Measurements from ENCODE around the gene TMEM95.
"Not testable (repeated sequence)": the region's sequence is repeated elsewhere in the genome, so short reads cannot be mapped to it uniquely, and the experiment has no call there.

The TMEM95 gene

DNA sequence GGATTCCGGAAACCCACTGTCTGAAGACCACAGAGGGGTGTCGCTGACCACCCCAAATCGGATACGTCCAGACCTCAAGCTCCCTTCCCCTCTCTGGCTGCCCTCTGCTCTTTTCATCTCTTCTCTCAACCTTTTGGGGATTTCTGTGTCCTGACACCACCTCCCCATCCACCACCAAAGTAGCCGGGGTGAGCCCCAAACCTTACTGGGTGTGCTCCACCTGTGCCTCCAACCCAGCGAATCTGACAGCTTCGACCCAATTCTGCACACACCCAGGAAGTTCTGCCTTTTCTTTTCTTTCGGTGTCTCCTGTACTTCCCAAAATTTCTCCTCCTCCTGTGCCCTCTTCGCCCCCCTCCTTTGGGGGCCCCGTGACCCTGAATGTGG lies 2.5 kb upstream of the TMEM95 start:
- Histone ChIP-seq H3K27ac (ENCODE audit: low read length) (peak overlapping the region; percentile 82), H3K36me3 (ENCODE audit: control insufficient read depth in 1 of 2, insufficient read depth in 2 of 2, low read length in 2 of 2) (peaks cover 0 to 9% of the 10 kb centered on the region in 2 donors), H3K27me3 (ENCODE audit: low read depth, low read length) (no peaks in the 10 kb centered on the region), H3K4me1 (ENCODE audit: control insufficient read depth in 1 of 2, insufficient read depth in 2 of 2, low read length in 2 of 2) (peaks cover 20 to 58% of the 10 kb centered on the region in 2 donors), H3K9me3 (ENCODE audit: control insufficient read depth in 1 of 2, low read length in 2 of 2) (no peaks in the 10 kb centered on the region), H3K4me3 (ENCODE audit: low read depth in 1 of 2, low read length in 2 of 2) (peak overlapping the region; percentile 75 to 82)

DNA sequence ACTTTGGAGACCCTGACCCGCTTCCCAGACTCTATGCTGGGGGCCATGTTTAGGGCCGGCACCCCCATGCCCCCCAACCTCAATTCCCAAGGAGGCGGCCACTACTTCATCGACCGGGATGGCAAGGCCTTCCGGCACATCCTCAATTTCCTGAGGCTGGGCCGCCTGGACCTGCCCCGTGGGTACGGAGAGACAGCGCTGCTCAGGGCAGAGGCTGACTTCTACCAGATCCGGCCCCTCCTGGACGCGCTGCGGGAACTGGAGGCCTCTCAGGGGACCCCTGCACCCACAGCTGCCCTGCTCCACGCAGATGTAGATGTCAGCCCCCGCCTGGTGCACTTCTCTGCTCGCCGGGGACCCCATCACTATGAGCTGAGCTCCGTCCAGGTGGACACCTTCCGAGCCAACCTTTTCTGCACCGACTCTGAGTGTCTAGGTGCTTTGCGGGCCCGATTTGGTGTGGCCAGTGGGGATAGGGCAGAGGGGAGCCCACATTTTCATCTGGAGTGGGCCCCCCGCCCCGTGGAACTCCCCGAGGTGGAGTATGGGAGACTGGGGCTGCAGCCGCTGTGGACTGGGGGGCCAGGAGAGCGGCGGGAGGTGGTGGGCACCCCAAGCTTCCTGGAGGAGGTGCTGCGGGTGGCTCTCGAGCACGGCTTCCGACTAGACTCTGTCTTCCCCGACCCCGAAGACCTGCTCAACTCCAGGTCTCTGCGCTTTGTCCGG lies 1.9 kb upstream of the TMEM95 start:
- H3K27me3 ChIP-seq (ENCODE audit: low read depth, low read length): no peaks in the 10 kb centered on the region
- H3K4me3 ChIP-seq (ENCODE audit: low read depth in 1 of 2, low read length in 2 of 2): peak overlapping the region; percentile 75 to 82
- H3K4me1 ChIP-seq (ENCODE audit: control insufficient read depth in 1 of 2, insufficient read depth in 2 of 2, low read length in 2 of 2): peaks cover 20 to 57% of the 10 kb centered on the region in 2 donors
- H3K27ac ChIP-seq (ENCODE audit: low read length): no peak overlapping the region
- no peaks in the 10 kb centered on the region for H3K9me3 ChIP-seq (ENCODE audit: control insufficient read depth in 1 of 2, low read length in 2 of 2)
- H3K36me3 ChIP-seq (ENCODE audit: control insufficient read depth in 1 of 2, insufficient read depth in 2 of 2, low read length in 2 of 2): peaks cover 0 to 9% of the 10 kb centered on the region in 2 donors

DNA sequence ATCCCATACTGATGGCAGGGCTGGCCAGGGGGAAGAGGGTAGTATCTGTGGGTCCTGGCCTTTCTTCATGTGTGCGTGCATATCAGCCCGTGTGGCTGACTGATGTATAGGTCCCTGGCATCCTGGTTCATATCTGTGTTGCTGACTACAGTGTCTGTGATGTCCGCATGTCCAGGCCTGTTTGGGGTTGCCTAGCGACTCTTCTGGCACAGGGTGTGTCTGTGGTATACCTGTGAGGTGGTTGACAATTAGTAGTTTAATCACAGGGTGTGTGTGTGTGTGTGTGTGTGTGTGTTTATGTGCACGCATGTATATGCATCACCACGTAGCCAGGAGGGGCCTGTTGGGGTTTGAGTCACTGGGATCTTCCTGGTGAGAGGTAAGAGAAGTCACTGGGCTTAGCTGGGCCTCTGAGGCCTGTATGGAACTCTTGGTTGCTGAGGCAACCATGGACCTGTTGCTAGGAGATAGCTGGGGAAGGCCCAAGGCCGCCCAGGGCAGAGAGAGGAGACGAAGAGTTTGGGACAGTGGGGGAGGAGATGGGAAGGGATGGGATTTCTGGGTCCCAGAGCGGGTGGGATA lies 603 bp upstream of the TMEM95 start:
- H3K36me3 ChIP-seq (ENCODE audit: control insufficient read depth in 1 of 2, insufficient read depth in 2 of 2, low read length in 2 of 2): peaks cover 0 to 9% of the 10 kb centered on the region in 2 donors
- H3K9me3 ChIP-seq (ENCODE audit: control insufficient read depth in 1 of 2, low read length in 2 of 2): no peaks in the 10 kb centered on the region
- peaks cover 20 to 50% of the 10 kb centered on the region in 2 donors for H3K4me1 ChIP-seq (ENCODE audit: control insufficient read depth in 1 of 2, insufficient read depth in 2 of 2, low read length in 2 of 2)
- H3K4me3 ChIP-seq (ENCODE audit: low read depth in 1 of 2, low read length in 2 of 2): no peak overlapping the region
- H3K27me3 ChIP-seq (ENCODE audit: low read depth, low read length): no peaks in the 10 kb centered on the region
- no peak overlapping the region for H3K27ac ChIP-seq (ENCODE audit: low read length)

DNA sequence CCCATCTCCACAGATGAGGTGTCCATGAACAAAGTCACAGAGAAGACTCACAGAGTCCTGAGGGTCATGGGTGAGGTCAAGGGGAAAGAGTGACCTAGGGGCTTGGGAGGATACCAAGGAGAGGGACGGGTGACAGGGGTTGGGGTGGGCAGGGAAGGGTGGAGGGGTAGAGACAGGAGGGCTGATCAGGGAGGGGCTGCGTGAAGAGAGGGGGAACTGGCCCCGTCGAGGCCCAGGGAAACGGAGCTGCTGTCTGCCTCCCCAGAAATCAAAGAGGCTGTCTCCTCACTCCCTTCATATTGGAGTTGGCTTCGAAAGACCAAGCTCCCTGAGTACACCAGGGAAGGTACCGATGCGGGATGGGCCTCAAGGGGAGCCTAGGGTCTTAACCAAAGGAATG lies 617 bp downstream of the TMEM95 start:
- no peaks in the 10 kb centered on the region for H3K27me3 ChIP-seq (ENCODE audit: low read depth, low read length)
- no peak overlapping the region for H3K4me3 ChIP-seq (ENCODE audit: low read depth in 1 of 2, low read length in 2 of 2)
- no peaks in the 10 kb centered on the region for H3K9me3 ChIP-seq (ENCODE audit: control insufficient read depth in 1 of 2, low read length in 2 of 2)
- peaks cover 0 to 9% of the 10 kb centered on the region in 2 donors for H3K36me3 ChIP-seq (ENCODE audit: control insufficient read depth in 1 of 2, insufficient read depth in 2 of 2, low read length in 2 of 2)
- H3K27ac ChIP-seq (ENCODE audit: low read length): peak overlapping the region; percentile 34
- H3K4me1 ChIP-seq (ENCODE audit: control insufficient read depth in 1 of 2, insufficient read depth in 2 of 2, low read length in 2 of 2): peaks cover 15 to 43% of the 10 kb centered on the region in 2 donors

GRCh38 chr17:7356072-7356549 lies 1.2 kb downstream of the TMEM95 start:
- Histone ChIP-seq H3K4me1 (ENCODE audit: control insufficient read depth in 1 of 2, insufficient read depth in 2 of 2, low read length in 2 of 2) (peaks cover 15 to 38% of the 10 kb centered on the region in 2 donors), H3K9me3 (ENCODE audit: control insufficient read depth in 1 of 2, low read length in 2 of 2) (no peaks in the 10 kb centered on the region), H3K27ac (ENCODE audit: low read length) (peak overlapping the region; percentile 34), H3K36me3 (ENCODE audit: control insufficient read depth in 1 of 2, insufficient read depth in 2 of 2, low read length in 2 of 2) (peaks cover 0 to 6% of the 10 kb centered on the region in 2 donors), H3K27me3 (ENCODE audit: low read depth, low read length) (no peaks in the 10 kb centered on the region), H3K4me3 (ENCODE audit: low read depth in 1 of 2, low read length in 2 of 2) (no peak overlapping the region)

DNA sequence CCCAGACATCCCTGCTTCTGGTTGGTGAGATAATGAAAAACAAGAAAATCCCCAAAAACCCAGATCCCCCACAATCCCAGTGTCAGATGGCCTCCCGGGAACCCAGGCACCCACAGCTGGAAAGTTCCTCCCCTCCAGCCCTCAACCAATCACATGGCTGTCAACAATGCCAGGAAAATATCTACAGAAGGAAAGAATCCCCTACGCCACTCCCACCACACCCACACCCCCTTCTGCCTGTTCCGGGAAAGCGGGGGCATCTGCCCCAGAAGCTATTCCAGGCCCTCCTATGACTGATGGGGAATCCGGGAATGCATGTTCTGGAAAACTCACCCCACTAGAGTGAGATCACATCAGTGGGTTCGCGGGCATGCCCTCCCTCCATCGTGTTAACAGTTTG lies 1.8 kb downstream of the TMEM95 start:
- Histone ChIP-seq H3K27me3 (ENCODE audit: low read depth, low read length) (no peaks in the 10 kb centered on the region), H3K36me3 (ENCODE audit: control insufficient read depth in 1 of 2, insufficient read depth in 2 of 2, low read length in 2 of 2) (peaks cover 0 to 3% of the 10 kb centered on the region in 2 donors), H3K4me3 (ENCODE audit: low read depth in 1 of 2, low read length in 2 of 2) (no peak overlapping the region), H3K9me3 (ENCODE audit: control insufficient read depth in 1 of 2, low read length in 2 of 2) (no peaks in the 10 kb centered on the region), H3K27ac (ENCODE audit: low read length) (peak overlapping the region; percentile 34), H3K4me1 (ENCODE audit: control insufficient read depth in 1 of 2, insufficient read depth in 2 of 2, low read length in 2 of 2) (peaks cover 15 to 35% of the 10 kb centered on the region in 2 donors)

DNA sequence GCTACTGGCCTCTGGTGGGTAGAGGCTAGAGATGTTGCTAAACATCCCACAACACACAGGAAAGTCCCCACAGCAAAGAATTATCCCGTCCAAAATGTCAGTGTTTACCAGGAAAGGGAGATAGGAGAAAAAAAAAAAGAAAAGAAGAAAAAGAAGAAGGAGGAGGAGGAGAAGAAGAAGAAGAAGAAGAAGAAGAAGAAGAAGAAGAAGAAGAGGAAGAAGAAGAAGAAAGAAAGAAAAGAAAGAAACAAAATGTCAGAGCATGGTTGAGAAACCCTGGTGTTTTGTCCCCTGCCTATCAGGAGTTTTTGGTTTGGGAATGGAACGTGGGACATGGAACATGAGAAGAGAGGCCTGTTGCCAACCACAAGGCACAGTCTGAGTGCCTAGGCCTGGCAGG lies 2.4 kb downstream of the TMEM95 start:
- H3K27ac ChIP-seq (ENCODE audit: low read length): peak overlapping the region; percentile 65
- no peaks in the 10 kb centered on the region for H3K36me3 ChIP-seq (ENCODE audit: control insufficient read depth in 1 of 2, insufficient read depth in 2 of 2, low read length in 2 of 2)
- no peaks in the 10 kb centered on the region for H3K27me3 ChIP-seq (ENCODE audit: low read depth, low read length)
- peaks cover 13 to 33% of the 10 kb centered on the region in 2 donors for H3K4me1 ChIP-seq (ENCODE audit: control insufficient read depth in 1 of 2, insufficient read depth in 2 of 2, low read length in 2 of 2)
- no peaks in the 10 kb centered on the region for H3K9me3 ChIP-seq (ENCODE audit: control insufficient read depth in 1 of 2, low read length in 2 of 2)
- H3K4me3 ChIP-seq (ENCODE audit: low read depth in 1 of 2, low read length in 2 of 2): no peak overlapping the region

GRCh38 chr17:7361906-7362305 lies 7.0 kb downstream of the TMEM95 start:
- no peaks in the 10 kb centered on the region for H3K4me1 ChIP-seq (ENCODE audit: control insufficient read depth in 1 of 2, insufficient read depth in 2 of 2, low read length in 2 of 2)
- no peak overlapping the region for H3K4me3 ChIP-seq (ENCODE audit: low read depth in 1 of 2, low read length in 2 of 2)
- no peak overlapping the region for H3K27ac ChIP-seq (ENCODE audit: low read length)
- H3K27me3 ChIP-seq (ENCODE audit: low read depth, low read length): no peaks in the 10 kb centered on the region
- no peaks in the 10 kb centered on the region for H3K9me3 ChIP-seq (ENCODE audit: control insufficient read depth in 1 of 2, low read length in 2 of 2)
- H3K36me3 ChIP-seq (ENCODE audit: control insufficient read depth in 1 of 2, insufficient read depth in 2 of 2, low read length in 2 of 2): no peaks in the 10 kb centered on the region

- H3K9me3 ChIP-seq (ENCODE audit: control insufficient read depth in 1 of 2, low read length in 2 of 2): no peaks in the 10 kb centered on the region
- H3K27me3 ChIP-seq (ENCODE audit: low read depth, low read length): no peaks in the 10 kb centered on the region
- no peak overlapping the region for H3K27ac ChIP-seq (ENCODE audit: low read length)
- no peaks in the 10 kb centered on the region for H3K4me1 ChIP-seq (ENCODE audit: control insufficient read depth in 1 of 2, insufficient read depth in 2 of 2, low read length in 2 of 2)
- H3K36me3 ChIP-seq (ENCODE audit: control insufficient read depth in 1 of 2, insufficient read depth in 2 of 2, low read length in 2 of 2): no peaks in the 10 kb centered on the region
- H3K4me3 ChIP-seq (ENCODE audit: low read depth in 1 of 2, low read length in 2 of 2): no peak overlapping the region
Measured at GRCh38 chr17:7363311-7363710, 8.4 kb downstream of the TMEM95 start.

DNA sequence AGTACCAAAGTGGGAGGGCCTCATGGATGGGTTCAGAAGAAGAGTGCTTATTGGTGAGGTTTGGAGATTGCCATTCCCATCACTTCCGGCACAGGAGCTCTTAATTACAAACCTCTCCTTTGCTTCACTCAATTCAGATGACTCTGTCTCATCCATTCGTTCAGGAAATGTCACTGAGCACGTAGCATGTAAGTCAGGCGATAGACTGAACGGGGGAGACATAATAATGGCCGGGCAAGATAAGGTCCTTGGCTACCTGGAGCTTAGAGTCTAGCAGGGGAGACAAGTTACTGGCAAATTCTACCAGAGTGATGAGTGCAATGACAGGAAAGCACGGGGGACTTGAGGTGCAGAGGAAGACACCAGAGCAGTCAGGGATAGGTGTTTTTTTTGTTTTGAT lies 11.0 kb downstream of the TMEM95 start:
- not testable (repeated sequence) for H3K4me1 ChIP-seq (ENCODE audit: control insufficient read depth in 1 of 2, insufficient read depth in 2 of 2, low read length in 2 of 2); H3K27me3 ChIP-seq (ENCODE audit: low read depth, low read length); H3K27ac ChIP-seq (ENCODE audit: low read length)

DNA sequence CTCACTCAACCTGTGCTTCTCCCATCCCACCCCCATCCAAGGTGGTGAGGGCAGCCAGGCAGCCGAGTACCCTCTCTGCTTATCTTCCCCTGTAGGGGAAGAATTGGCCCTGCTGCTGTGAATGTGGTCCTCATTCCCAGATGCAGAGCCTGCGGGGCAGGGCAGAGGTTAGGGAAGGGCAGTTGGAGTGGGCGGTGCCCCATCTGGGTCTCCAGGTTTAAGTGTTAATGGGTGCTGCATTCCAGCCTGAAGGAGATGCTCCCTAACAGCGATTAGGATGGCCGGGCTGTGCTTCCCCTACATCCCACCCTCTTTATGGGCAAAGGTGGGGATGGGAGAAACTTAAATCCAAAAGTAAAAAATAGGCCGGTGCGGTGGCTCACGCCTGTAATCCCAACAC lies 12.1 kb downstream of the TMEM95 start:
- Histone ChIP-seq H3K27ac (ENCODE audit: low read length) (no peak overlapping the region), H3K4me3 (ENCODE audit: low read depth in 1 of 2, low read length in 2 of 2) (no peak overlapping the region), H3K27me3 (ENCODE audit: low read depth, low read length) (no peaks in the 10 kb centered on the region), H3K4me1 (ENCODE audit: control insufficient read depth in 1 of 2, insufficient read depth in 2 of 2, low read length in 2 of 2) (no peaks in the 10 kb centered on the region), H3K9me3 (ENCODE audit: control insufficient read depth in 1 of 2, low read length in 2 of 2) (no peaks in the 10 kb centered on the region), H3K36me3 (ENCODE audit: control insufficient read depth in 1 of 2, insufficient read depth in 2 of 2, low read length in 2 of 2) (no peaks in the 10 kb centered on the region)

More for the DNA sequence above, 11.0 kb downstream of the TMEM95 start:
- H3K9me3 ChIP-seq (ENCODE audit: control insufficient read depth in 1 of 2, low read length in 2 of 2); H3K4me3 ChIP-seq (ENCODE audit: low read depth in 1 of 2, low read length in 2 of 2); H3K36me3 ChIP-seq (ENCODE audit: control insufficient read depth in 1 of 2, insufficient read depth in 2 of 2, low read length in 2 of 2): not testable (repeated sequence)
